Putamen (tissue), 1 donor: ENCODE measurements around the gene ACVR1.
"Not testable (repeated sequence)": the region's sequence is repeated elsewhere in the genome, so short reads cannot be mapped to it uniquely, and the experiment has no call there.

ENCODE experiments used
- DNase-seq: peaks from one replicate; pipeline ENCODE4 v3.0.0-alpha.2; 2016; ENCODE audit warnings: low spot score

The ACVR1 gene

GRCh38 chr2:157894694-157895435 is 18.7 kb upstream of the ACVR1 start:
- no peak for DNase-seq

DNA sequence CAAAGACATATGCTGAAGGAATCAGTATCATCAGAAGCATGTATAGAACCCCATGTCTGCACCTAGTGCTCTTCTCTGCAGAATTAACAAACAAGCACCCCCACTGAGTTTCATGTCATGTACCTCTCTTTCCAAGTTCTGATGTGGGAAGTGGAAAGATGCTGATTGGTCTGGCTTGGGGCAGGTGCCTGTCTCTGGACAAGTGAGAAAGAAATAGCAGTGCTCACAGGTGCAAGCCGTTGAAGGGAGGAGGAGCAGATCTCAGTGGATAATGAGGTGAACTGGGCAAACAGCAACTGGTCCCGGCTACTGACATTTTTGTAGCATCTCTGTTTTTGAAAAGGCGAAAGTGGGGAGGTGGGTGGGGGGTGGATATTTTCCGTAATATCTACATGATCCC is 17.5 kb upstream of the ACVR1 start:
- no peak for DNase-seq

- no peak for DNase-seq
Observed at GRCh38 chr2:157891643-157892041, 15.5 kb upstream of the ACVR1 start.

DNA sequence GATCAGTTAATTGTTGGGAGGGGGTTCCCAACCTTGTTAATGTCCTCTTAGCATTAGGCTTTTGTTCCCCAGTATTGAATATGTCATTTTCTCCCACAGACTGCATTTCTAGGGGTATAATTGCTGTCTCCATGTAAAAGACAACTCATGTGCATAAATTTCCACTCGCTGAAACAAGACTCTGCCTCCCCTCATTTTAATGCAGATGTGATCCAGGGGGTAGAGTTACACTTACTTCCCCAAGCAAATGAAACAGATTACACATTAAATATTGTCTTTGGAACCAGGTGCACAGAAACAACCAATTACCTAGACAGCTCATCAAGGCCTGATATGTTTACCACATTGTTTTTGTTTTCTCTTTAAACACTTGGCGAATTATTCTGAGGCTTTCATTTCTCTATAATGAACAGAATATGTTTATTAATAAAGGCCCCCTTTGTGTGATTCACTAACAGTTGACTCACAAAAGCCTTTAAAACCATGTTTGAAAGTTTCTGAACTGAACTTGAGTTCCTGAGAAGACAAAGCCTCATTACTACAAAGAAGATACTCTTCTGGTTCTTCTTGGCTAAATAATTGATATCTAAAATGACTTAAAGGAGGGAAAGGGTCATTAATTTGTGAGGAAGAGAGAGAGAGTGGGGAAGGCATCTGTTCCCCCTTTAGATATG is 15.0 kb upstream of the ACVR1 start:
- no peak for DNase-seq

GRCh38 chr2:157887946-157888345 is 11.8 kb upstream of the ACVR1 start:
- DNase-seq, result no peak

- DNase-seq, result not testable (repeated sequence)
Observed at GRCh38 chr2:157884533-157884932, 8.4 kb upstream of the ACVR1 start.

GRCh38 chr2:157880927-157881326 is 4.8 kb upstream of the ACVR1 start:
- no peak for DNase-seq

DNA sequence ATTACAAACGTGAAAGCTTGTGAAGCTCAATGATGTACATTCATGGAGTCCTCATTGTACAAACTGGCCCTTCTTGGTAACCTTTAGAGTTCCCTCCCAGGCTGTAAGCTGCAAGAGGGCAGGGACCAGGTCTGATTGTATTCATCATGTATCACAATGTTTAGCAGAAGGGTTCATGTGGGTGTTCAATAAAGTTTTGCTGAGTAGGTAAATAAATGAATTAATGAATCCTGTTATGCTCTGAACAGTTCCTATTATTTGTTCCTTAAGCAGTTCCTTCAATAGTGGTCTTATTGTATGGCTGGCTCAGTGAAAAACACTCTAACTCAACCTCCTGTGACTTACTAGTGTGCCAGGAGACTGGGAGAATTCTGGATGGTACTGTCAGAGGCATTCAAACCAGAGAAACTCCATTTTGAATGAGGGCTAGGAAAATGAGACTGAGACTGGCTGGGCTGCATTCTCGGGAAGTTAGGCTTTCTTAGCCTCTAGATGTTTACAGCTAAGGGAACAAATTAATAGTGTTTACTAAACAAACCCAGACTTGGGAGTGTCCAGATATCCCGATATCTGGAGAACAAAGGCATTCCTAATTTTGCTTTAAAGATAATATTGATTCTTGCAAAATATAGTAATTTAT is 1.8 kb upstream of the ACVR1 start:
- DNase-seq, result no peak

GRCh38 chr2:157876786-157877138 is 632 bp upstream of the ACVR1 start:
- DNase-seq, result peak; percentile 39

GRCh38 chr2:157875641-157876065 is 477 bp downstream of the ACVR1 start:
- no peak for DNase-seq

GRCh38 chr2:157874997-157875640 is 1.0 kb downstream of the ACVR1 start:
- peak; percentile 61 for DNase-seq

GRCh38 chr2:157874348-157874747 is 1.8 kb downstream of the ACVR1 start:
- peak; percentile 37 for DNase-seq

- DNase-seq, result no peak
Observed at GRCh38 chr2:157872791-157873190, 3.3 kb downstream of the ACVR1 start.

- no peak for DNase-seq
Observed at GRCh38 chr2:157871415-157871814, 4.7 kb downstream of the ACVR1 start.

DNA sequence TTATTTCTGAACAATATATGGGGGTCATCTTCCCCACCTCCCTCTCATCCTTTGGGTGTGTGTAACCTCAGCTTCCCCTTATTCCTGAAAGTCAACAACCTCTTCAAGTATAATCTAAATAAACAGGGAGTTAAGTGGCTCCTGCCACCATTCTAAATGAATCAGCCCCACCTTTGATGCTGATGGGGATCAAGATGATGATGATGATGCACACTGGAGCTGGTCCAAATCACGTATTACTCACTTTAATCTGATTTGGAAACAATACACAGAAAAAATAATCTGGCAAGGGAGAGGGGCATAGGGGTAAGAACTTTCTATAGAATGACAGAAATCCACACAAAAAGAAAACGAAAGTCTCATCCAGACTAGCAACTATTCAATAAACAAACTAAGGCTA is 7.1 kb downstream of the ACVR1 start:
- no peak for DNase-seq

GRCh38 chr2:157867703-157868102 is 8.4 kb downstream of the ACVR1 start:
- no peak for DNase-seq

- no peak for DNase-seq
Observed at GRCh38 chr2:157866666-157867642, 9.2 kb downstream of the ACVR1 start.

- no peak for DNase-seq
Observed at GRCh38 chr2:157866202-157866601, 9.9 kb downstream of the ACVR1 start.

GRCh38 chr2:157864857-157865430 is 11.2 kb downstream of the ACVR1 start:
- no peak for DNase-seq

DNA sequence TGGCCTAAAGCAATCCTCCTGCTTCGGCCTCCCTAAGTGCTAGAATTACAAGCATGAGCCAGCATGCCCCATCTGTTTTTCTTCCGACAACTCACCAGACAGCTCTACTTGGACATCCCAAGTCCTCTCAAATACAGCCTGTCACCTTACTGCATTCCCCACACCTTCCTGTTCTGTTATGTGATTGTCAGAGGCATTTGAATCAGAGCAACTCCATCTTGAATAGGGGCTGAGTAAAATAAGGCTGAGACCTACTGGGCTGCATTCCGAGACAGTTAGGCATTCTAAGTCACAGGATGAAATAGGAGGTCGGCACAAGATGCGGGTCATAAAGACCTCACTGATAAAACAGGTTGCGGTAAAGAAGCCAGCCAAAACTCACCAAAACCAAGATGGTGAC is 17.3 kb downstream of the ACVR1 start:
- DNase-seq, result no peak

- no peak for DNase-seq
Observed at GRCh38 chr2:157857881-157858280, 18.2 kb downstream of the ACVR1 start.
